Measurements from ENCODE around the gene FAM216B.
"Not testable (repeated sequence)": the region's sequence is repeated elsewhere in the genome, so short reads cannot be mapped to it uniquely, and the experiment has no call there.

The FAM216B gene

DNA sequence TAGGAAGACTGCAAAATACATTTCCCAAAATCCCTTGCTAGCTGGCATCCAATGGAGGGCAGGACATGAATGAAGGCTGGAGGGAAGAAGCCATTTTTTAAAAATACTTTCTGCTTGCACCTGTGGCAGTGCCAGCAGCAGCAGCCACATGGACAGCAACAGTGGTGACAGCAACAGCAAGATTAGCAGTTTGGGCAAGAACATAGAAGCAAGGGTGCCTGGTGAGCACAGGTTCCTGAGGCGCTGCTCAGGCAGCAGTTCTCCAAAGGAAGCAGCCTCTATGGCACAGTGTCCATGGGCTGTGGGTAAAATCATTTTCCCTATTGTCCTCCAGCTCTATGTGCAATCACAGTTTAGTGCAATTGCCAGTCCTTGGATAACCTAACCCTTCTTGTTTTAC, 1.3 kb upstream of the FAM216B start:
- no peak for DNase-seq (ENCODE audit: low read depth in 2 of 2)

- no peak for DNase-seq (ENCODE audit: low read depth in 2 of 2)
These were observed 5.3 kb downstream of the FAM216B start for GRCh38 chr13:42786715-42787114.

DNA sequence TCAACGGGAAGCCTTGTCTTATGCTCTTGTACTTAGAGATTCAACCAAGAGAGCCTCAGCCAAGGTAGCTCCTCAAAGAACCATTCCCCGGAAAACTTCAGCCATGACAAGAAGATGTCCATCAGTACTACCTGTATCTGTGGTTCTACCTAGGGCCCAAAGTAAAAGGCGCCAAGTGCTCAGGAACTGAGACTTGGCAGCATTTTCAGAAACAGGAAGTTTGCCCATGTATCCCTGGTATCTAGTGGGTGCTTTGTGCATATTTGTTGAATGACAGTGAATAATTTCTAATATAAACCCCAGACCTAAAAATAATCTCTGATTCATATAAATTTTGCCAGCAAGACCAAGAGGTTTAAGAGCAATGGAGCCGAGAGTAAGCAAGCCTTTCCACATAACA, 7.2 kb downstream of the FAM216B start:
- DNase-seq (ENCODE audit: low read depth in 2 of 2) = no peak

- DNase-seq (ENCODE audit: low read depth in 2 of 2) = no peak
These were observed 10.8 kb downstream of the FAM216B start for GRCh38 chr13:42792154-42792553.

DNA sequence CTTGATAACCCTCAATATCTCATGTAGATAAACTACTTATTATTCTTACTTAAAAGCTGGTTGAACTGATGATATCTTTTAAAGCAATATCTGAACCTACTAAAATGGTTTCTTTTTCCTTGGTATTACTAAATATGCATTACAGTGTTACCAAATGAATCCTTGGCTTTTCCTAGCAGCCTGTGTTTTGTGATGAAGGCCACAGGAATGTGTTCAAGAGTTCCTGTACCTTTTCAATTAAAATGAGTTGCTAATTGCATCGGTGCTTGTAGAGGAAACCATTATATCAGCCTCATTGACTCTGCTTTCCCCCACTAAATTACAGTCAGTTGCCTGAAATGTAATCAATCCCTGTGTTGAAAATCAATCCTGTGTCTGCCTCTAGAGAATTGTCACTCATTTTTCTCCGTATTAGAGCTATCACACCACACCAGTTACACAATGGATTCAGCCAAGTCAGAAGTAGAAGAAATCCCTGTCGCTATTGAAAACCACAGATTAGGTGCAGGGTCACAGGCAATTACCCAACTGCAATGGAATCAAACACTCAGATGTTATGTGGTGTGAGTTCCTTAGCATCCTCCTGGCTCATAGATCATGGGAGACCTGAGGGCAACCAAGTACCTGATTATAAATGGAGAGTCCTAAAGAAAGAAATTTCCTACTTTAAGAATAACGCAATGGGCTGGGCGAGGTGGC, 13.3 kb downstream of the FAM216B start:
- DNase-seq (ENCODE audit: low read depth in 2 of 2) = no peak

DNA sequence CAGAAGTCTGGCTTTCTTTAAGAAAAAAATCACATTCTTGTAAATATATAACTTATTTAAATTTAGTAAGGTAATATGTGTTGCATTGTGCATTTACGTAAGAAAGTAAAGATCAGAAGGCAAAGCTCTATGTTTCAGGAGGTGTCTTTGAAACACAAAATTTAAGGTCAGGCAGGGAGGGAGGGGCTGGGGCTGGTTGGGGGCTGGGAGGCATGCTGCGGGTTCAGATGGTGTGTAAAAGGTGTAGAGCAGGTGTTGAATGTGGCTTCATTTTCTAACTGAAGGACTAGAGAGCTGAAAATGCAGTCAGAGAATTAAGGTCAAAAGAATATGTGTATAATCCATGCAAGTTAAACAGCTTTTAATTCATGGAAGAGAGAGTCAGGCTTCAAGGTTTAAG, 14.3 kb downstream of the FAM216B start:
- DNase-seq (ENCODE audit: low read depth in 2 of 2) = no peak

DNA sequence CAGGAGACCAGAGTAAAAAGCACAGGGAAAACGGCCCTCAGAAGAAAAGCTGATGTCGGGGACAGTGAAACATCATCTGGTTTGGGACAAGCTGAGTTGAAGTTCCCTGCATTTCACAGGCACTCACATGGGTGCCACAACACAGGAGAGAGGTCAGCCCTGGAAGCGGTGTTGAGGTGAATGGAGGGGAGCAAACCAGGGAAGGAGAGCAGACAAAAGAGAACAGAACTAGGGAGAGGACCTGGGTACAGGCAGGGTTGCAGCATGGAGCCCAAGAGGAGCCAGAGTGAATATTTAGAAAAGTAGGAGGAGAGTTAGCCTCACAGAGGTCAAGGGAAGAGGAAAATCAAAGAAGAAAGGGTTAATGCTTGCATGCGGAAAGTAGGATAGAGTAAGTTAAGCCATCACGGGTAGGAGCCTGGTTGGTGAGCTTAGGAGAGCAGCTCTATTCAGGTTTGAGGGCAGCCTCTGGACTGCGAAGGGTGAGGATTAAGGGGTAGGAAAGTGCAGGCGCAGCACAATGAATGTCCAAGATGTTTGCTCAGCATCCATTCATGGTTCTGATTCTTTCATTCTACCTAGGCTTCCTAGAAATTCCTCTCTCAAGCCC, 15.5 kb downstream of the FAM216B start:
- no peak for DNase-seq (ENCODE audit: low read depth in 2 of 2)

- DNase-seq (ENCODE audit: low read depth in 2 of 2) = no peak
These were observed 16.7 kb downstream of the FAM216B start for GRCh38 chr13:42798118-42798517.

DNA sequence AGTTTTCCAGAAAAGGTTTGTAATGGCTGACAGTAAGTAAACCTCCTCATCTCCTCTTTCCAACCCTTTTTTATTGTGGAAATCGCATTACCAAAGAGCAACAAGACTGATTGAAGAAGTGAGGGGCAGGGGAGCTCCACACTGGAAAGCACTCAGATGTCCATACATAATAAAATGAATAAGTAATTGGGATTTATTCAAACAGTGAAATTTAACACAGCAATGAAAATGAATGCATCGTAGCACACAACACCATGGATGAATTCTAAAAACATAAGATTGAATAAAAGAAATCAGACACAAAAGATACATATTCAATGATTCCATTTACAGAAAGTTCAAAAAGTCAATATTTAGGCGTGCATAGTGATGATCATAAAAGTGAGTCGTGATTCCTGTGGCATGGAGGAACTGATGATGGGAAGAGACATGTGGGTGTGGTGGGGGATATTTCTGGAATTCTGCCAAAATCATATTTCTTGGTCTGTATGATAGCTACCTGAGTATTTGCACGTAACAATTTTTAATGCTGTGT, 18.8 kb downstream of the FAM216B start:
- DNase-seq (ENCODE audit: low read depth in 2 of 2) = no peak

DNA sequence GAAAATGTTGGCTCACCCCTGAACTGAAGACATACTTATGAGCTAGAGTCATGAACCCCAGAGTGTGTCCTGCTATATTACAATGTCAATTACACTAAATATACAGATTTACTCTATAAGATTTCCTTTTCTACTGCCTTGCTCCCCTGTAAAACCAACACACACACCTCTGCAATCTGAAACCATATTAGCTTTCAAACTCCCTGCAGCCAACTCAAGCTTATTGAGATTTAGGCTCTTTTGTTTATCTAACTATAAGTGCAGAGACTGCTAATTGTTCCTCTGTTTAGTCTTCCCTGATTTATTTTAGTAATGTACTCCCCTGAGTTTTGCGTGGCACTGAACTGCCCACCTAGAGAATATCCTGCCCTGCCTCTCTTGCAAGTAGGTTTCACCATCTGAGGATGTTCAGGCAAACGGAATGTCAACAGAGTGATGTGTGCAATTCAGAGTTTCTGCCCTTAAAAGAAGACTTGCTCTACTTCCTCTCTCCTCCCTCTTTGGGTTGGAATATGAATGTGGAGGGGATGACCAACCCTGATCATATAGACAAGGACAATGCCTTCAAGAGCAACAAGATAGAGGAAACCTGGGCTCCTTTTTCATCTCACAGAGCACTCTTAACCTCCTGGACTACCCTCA, 22.3 kb downstream of the FAM216B start:
- DNase-seq (ENCODE audit: low read depth in 2 of 2) = no peak

DNA sequence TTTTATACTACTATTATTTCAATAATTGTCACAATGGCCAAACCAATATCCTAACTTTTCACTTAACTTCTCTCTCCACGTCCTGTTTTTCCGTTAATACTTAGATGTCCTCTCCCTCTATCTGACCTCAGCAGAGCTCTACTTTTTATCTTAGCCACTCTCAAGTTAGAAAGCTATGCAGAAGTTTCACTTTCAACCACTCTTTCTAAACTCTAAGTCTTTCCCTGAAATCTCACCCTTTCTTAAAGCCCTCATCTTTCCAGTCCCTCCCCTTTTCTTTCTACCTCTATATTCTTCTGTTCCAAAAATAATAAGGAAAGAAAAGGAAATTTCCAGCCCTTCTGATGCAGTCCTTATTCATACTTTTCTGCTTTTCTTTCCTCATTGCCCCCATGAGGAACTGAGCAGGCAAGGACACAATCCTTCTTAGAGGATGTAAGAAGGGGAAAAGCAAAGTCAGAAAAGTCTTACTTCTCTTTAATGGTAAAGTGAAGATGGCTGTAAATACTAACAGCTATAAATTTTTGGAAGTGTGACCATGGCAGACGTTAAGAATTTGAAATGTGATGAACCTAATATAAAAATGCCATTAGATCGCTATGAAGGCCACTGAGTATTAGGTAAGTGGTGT, 23.0 kb downstream of the FAM216B start:
- DNase-seq (ENCODE audit: low read depth in 2 of 2) = no peak

DNA sequence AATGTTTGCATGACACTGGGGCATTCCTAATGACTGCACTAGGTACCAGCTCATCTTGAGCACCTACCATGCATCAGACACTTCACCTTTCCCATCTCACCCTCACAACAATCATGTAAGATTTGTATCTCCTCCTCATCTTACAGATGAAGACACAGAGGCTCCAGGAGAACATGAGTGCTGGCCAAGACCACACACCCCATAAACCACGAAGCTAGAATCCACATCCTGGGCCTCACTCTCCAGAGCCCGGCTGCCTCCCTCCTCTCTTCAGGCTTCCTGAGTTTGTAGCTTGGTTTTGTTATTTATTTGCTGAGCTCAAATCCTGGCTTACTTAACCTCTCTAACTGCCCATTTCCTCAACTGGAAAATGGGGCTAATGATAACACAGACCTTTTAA, 25.9 kb downstream of the FAM216B start:
- no peak for DNase-seq (ENCODE audit: low read depth in 2 of 2)

DNA sequence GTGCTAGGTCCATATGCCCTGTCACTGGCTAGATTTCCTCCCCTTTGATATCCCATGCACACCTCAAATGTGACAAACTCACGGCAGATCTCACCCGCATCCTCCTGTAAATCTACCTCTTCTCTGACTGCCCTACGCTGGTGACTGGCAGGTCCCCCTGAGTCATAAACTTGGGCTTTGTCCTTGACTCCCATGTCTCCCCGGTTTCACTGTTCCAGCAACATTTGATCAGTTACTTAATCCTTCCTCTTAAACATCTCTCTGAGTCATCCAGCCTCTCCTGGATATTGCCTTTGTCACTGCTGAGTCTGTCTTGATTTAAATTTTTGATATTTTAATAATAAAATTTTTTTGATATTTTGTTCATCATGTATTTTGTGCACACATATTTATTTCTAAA, 26.5 kb downstream of the FAM216B start:
- no peak for DNase-seq (ENCODE audit: low read depth in 2 of 2)

DNA sequence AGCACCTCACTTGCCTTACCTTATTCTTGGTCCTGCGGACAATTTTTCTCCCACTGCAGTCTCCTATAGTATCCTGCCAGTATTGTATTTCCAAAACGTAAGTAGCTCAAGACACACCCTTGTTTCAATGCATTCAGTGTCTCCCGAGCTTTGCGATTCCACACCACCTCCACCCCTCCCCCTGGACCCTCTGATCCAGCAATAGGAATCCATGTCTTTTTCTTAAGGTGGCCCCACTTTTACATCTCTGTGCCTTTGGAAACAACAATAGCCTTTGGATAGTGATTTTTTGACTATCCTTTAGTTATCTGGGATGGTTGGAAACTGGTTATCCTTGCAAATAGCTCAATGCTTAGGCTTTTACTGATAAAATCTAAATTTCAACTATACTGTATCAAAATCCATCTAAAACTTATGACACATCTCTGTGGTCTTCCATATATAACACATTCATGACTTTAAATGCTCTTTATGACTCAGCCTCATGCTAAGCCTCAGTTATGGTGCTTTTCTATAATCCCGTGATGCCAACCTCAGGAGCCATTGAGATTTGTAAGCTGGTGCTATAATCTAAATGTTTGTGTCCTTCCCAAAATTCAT, 27.1 kb downstream of the FAM216B start:
- no peak for DNase-seq (ENCODE audit: low read depth in 2 of 2)

DNA sequence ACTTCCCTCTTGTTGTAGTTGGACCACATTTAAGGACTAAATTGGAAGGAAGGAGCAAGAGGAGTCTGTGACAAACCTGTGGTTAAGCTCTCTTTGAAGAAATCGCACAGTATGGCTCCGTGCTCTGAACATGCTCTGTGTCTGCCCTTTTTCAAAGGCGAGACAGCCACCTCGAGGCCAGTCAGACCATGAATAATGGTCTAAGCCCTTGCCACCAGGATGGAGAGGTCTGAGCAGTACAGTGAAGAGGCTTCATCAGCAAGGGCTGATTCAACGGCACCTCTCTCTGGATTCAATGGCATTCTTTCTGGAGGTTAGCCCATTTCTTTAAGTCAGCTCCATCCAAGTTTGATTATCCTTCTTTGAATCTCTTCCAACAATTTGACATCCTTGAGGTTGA, 30.9 kb downstream of the FAM216B start:
- DNase-seq (ENCODE audit: low read depth in 2 of 2) = no peak

DNA sequence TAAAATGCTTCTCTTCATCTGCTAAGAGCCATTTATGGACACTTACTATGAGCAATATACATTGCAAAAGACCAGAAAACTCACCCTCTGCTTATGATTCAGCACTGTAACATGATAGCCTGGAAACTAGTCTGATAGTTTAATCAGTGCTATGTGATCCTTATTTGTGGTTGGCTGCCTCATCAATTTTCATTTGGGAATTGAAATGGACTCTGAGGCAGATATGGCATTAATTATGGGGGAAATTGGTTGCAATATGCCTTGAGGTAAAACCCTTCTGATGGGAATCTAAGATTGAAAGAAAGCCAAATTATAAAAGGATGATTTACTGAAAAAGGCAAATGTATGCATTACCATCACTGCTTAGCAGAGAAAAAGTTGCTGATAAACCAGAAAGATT, 33.5 kb downstream of the FAM216B start:
- peak; percentile 98 to 99 for DNase-seq (ENCODE audit: low read depth in 2 of 2)

GRCh38 chr13:42815681-42816080, 34.3 kb downstream of the FAM216B start:
- DNase-seq (ENCODE audit: low read depth in 2 of 2) = no peak

- no peak for DNase-seq (ENCODE audit: low read depth in 2 of 2)
These were observed 35.2 kb downstream of the FAM216B start for GRCh38 chr13:42816538-42816937.

DNA sequence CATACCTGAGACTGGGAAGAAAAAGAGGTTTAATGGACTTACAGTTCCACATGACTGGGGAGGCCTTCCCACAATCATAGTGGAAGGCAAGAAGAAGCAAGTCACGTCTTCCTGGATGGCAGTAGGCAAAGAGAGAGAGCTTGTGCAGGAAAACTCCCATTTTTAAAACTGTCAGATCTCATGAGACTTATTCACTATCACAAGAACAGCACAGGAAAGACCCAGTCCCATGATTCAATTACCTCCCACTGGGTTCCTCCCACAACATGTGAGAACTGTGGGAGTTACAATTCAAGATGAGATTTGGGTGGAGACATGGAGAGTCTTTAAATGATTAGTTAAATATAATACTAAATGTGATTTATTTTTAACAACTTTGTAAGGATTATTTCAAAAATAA, 38.3 kb downstream of the FAM216B start:
- not testable (repeated sequence) for DNase-seq (ENCODE audit: low read depth in 2 of 2)

DNA sequence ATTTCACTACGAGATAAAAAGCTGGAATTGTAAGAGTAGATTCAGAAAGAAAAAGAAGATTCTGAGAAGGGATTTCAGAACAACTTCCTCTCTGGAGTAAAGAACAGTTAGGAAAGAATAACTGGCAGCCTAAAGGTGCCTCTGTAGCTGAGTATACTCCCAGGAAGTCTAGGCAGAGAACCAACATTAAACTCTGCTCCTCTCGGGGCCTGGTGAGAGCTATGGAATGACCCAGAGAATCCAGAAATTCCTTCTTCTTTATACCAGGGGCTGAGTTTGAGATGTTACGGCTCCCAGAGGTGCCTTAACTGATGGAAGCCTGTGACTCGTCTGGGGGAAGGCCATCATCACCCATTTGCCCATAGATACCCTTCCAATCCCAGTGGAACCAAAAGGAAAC, 39.1 kb downstream of the FAM216B start:
- DNase-seq (ENCODE audit: low read depth in 2 of 2) = no peak

GRCh38 chr13:42821437-42821836, 40.1 kb downstream of the FAM216B start:
- peak; percentile 89 to 93 for DNase-seq (ENCODE audit: low read depth in 2 of 2)
